Heart right ventricle (tissue), 16 donors: Measurements from ENCODE around the gene ZNF462. TPM values are rescaled to one million over a fixed set of nuclear protein-coding genes. Genes with fewer than 3 reads are reported as not detected.
A peak's percentile ranks its signal among the peaks of the same experiment; 100 is the strongest.

Source experiments
- ATAC-seq, 8 donors: fragments of 200-7000 bp; cut with Tn5 transposase; one replicate each; pipeline ENCODE4 v1.9.1; 2020; ENCODE audit warnings: mild to moderate bottlenecking in 8 of 8, moderate library complexity in 8 of 8, moderate number of reproducible peaks in 1 of 8
- DNase-seq, 2 donors: peaks; one replicate each; pipeline ENCODE4 v3.0.0-alpha.2; 2020
- H3K27ac ChIP-seq, 10 donors: fragments of 200-600 bp; sonication (generic) in 2 of 10; one replicate each; pipeline versions ENCODE4 v1.5.0 to v1.8.0; 2020 to 2022; ENCODE audit warnings: mild to moderate bottlenecking in 3 of 10
- H3K27me3 ChIP-seq, 7 donors: fragments of 200-600 bp; one replicate each; pipeline ENCODE4 v1.8.0; 2021 to 2022; ENCODE audit warnings: mild to moderate bottlenecking in 2 of 7
- H3K36me3 ChIP-seq, 9 donors: fragments of 200-600 bp; sonication (generic) in 1 of 9; one replicate each; pipeline versions ENCODE4 v1.5.0 to v1.8.0; 2020 to 2022; ENCODE audit warnings: mild to moderate bottlenecking in 2 of 9
- H3K4me1 ChIP-seq, 9 donors: fragments of 200-600 bp; sonication (generic) in 1 of 9; one replicate each; pipeline versions ENCODE4 v1.5.0 to v1.8.0; 2020 to 2022; ENCODE audit warnings: mild to moderate bottlenecking in 4 of 9
- H3K4me3 ChIP-seq, 10 donors: fragments of 200-600 bp; sonication (generic) in 2 of 10; one replicate each; pipeline versions ENCODE4 v1.5.0 to v1.8.0; 2020 to 2022; ENCODE audit warnings: mild to moderate bottlenecking in 7 of 10, moderate library complexity in 2 of 10
- H3K9me3 ChIP-seq, 11 donors: fragments of 200-600 bp in 10 of 11; sonication (generic) in 2 of 11; one replicate each; pipeline versions ENCODE4 v1.5.0 to v1.8.0; 2013 to 2022; ENCODE audit warnings: mild to moderate bottlenecking in 2 of 11, control low read depth in 1 of 11, moderate library complexity in 1 of 11
- CTCF ChIP-seq, 9 donors: fragments of 200-600 bp; sonication (generic) in 2 of 9; IDR thresholded peaks; one replicate each; pipeline versions ENCODE4 v1.5.0 to v1.8.0; 2021 to 2022; ENCODE audit warnings: antibody characterized with exemption in 9 of 9, mild to moderate bottlenecking in 5 of 9, moderate library complexity in 1 of 9
- WGBS, 2 donors: extraction: QIAGEN DNeasy Blood & Tissue Kit; methylation state at CpG; one replicate each; pipeline ENCODE4 v1.1.7; 2013; ENCODE audit warnings: inconsistent platforms in 1 of 2; 5-methylcytosine and 5-hydroxymethylcytosine counted together
- intact Hi-C, 10 donors: fragments of 100-400 bp; cut with DNase I; formaldehyde crosslinking; loops; one replicate each; pipeline versions ENCODE4 v1.11.1 to v1.14.2; 2022
- polyA plus RNA-seq, 2 donors: library from polyadenylated mRNA; stranded (reverse); fragments of 200-250 nt; gene quantifications; one replicate each; pipeline ENCODE4 v1.2.3, GENCODE V29; 2013
- total RNA-seq, 10 donors: library from RNA; stranded (reverse); fragmentation: NEBNext Ultra II Directional in 3 of 10; extraction: Animal tissue kit (Norgen Biotek cat#: 25700) in 3 of 10; gene quantifications; one replicate each; pipeline versions ENCODE4 v1.2.1 to v1.2.4, GENCODE V29; 2021 to 2023
- donor health status: Arrhythmogenic right ventricular cardiomyopathy.
- donor health status: ischemic (EF 13 %, LVEDD 7.1; RV severe dilation, severe dysfunction).
- donor health status: healthy with polysubstance abuse.
- donor health status: DM: no; HTN: yes; CAD: no.
- donor health status: DM: no; HTN: no; CAD: no.
- donor health status: ischemic (EF 25% LVEDD 6.9; RV normal size, moderate dysfunction).
- donor health status: ischemic (EF 25% LVEDD 5.7; RV mildly dilated, moderate dysfunction).
- donor health status: healthy.
- donor health status: DM: yes; HTN: yes; CAD: no.
- donor health status: Ischemic cardiomyopathy.
- donor health status: ischemic (EF 35%, LVEDD 5.7; RV mildly dilated, moderate dysfunction).
- donor health status: nonischemic (EF 11% LVEDD 7.7; RV severe dilation, severe dysfunction).
- donor health status: DM: yes; HTN: yes; CAD: no.
- donor health status: PGD.
- donor health status: ischemic (EF 29% LVEDD 5.4; RV normal size, mild dysfunction).
- donor health status: nonischemic (EF 23%, LVEDD 6.1; RV moderate dilation, normal function).

The ZNF462 gene
- total and polyA plus RNA-seq, 12 donors, result 1.9 to 47.7 (median 33.1) TPM

- 83 to 89% methylated on average over 2 of the region's 2 CpGs for WGBS, 2 donors
- Histone ChIP-seq H3K36me3 (no peaks in the 10 kb centered on the region), H3K4me3 (no peak overlapping the region), H3K27ac (no peak overlapping the region), H3K9me3 (peaks cover 0 to 11% (median 0%) of the 10 kb centered on the region in 11 donors), H3K27me3 (no peaks in the 10 kb centered on the region), H3K4me1 (peaks cover 0 to 7% (median 0%) of the 10 kb centered on the region in 9 donors)
- TF ChIP-seq CTCF (IDR thresholded peaks at IDR 0.05), result no peak
- intact Hi-C loops, result no loop called here
- no peak for DNase-seq
- no peak for ATAC-seq
These were observed 196.3 kb downstream of the ZNF462 start for GRCh38 chr9:107059220-107059619.

DNA sequence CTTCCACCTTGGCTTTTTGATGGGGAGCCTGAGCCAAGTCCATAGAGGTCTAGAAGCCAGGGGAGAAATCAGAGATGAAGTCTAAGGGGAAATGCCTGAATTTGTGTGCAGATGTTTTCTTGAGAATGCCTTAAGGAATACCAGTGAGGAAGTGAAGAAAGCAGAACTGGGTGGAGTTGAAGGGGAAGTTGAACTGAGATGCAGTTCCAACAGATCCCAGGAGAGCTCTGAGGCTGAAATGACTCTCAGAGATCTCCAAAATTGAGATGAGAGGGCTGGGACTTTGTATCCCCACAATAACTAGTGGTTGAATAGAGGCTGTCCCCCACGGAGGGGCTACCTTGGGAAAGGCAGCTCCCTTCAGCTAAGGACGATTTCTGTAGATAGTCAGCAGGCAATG, 197.1 kb downstream of the ZNF462 start:
- H3K27me3 ChIP-seq, result no peaks in the 10 kb centered on the region
- H3K27ac ChIP-seq, result no peak overlapping the region
- no peak overlapping the region for H3K4me3 ChIP-seq
- TF ChIP-seq CTCF (IDR thresholded peaks at IDR 0.05), result no peak
- peak in 2 of 8 donors; percentile 41 to 63 for ATAC-seq
- 49 to 64% methylated on average over 2 of the region's 2 CpGs for WGBS, 2 donors
- H3K9me3 ChIP-seq, result peaks cover 0 to 11% (median 0%) of the 10 kb centered on the region in 11 donors
- DNase-seq, result no peak
- H3K4me1 ChIP-seq, result peaks cover 0 to 7% (median 0%) of the 10 kb centered on the region in 9 donors
- intact Hi-C loops, result no loop called here
- no peaks in the 10 kb centered on the region for H3K36me3 ChIP-seq
